Gastroesophageal sphincter (tissue), 3 donors: Measurements from ENCODE around the gene CIT.

ENCODE experiments used
- POLR2A ChIP-seq, 2 donors: fragments of 450-650 bp; IDR thresholded peaks; one replicate each; pipeline ENCODE4 v1.6.1; 2017; ENCODE audit warnings: antibody characterized with exemption in 2 of 2, mild to moderate bottlenecking in 2 of 2, moderate library complexity in 1 of 2
- TF ChIP-seq, protein P1 (sequence below), 4 experiments: fragments of 200-600 bp in 2 of 4; fragments of 450-650 bp in 2 of 4; sonication (generic) in 1 of 4; IDR thresholded peaks; one replicate each; pipeline ENCODE4 v1.5.1; 2017 to 2019; ENCODE audit warnings: antibody characterized with exemption in 4 of 4, mild to moderate bottlenecking in 2 of 4, moderate library complexity in 2 of 4

DNA sequence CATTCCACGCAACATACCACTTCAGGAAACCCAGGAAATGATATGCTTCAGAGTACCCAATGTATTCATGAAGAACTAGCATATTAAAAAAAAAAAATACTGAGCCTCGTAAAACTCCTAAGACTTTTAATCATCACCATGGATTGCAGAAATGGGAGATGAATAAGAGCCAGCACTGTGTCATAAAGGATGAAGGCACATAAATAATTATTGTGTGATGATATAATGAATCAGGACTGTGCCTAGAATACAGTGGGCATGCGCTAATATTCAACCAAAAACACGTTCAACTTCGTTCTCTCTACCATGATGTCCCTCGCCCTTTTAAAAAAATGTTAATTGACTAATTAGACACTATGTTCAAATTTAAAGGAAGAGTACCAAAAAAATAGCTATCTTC, 68.7 kb downstream of the CIT start:
- TF ChIP-seq, protein P1, sequence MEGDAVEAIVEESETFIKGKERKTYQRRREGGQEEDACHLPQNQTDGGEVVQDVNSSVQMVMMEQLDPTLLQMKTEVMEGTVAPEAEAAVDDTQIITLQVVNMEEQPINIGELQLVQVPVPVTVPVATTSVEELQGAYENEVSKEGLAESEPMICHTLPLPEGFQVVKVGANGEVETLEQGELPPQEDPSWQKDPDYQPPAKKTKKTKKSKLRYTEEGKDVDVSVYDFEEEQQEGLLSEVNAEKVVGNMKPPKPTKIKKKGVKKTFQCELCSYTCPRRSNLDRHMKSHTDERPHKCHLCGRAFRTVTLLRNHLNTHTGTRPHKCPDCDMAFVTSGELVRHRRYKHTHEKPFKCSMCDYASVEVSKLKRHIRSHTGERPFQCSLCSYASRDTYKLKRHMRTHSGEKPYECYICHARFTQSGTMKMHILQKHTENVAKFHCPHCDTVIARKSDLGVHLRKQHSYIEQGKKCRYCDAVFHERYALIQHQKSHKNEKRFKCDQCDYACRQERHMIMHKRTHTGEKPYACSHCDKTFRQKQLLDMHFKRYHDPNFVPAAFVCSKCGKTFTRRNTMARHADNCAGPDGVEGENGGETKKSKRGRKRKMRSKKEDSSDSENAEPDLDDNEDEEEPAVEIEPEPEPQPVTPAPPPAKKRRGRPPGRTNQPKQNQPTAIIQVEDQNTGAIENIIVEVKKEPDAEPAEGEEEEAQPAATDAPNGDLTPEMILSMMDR (IDR thresholded peaks at IDR 0.05) = no peak
- TF ChIP-seq POLR2A (IDR thresholded peaks at IDR 0.05) = no peak
